GM21515 (cell line): ENCODE data around the gene FAM124A.
A peak's percentile ranks its signal among the peaks of the same experiment; 100 is the strongest.

Source experiments
- ATAC-seq: cut with Tn5 transposase; IDR thresholded peaks from one replicate; pipeline ENCODE4 v1.9.1; 2021; ENCODE audit not compliant: unreplicated experiment

FAM124A gene, protein sequence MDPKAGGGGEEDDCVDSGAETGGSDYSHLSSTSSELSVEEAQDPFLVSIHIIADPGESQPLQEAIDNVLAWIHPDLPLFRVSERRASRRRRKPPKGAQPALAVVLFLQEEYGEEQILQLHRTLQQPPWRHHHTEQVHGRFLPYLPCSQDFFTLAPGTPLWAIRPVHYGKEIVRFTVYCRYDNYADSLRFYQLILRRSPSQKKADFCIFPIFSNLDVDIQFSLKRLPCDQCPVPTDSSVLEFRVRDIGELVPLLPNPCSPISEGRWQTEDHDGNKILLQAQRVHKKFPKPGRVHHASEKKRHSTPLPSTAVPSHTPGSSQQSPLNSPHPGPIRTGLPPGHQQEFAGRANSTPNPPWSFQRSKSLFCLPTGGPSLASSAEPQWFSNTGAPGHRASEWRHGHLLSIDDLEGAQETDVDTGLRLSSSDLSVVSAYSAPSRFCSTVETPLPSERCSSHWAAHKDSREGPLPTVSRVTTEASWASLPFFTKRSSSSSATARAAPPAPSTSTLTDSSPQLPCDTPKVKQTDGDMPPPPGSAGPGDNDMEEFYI

DNA sequence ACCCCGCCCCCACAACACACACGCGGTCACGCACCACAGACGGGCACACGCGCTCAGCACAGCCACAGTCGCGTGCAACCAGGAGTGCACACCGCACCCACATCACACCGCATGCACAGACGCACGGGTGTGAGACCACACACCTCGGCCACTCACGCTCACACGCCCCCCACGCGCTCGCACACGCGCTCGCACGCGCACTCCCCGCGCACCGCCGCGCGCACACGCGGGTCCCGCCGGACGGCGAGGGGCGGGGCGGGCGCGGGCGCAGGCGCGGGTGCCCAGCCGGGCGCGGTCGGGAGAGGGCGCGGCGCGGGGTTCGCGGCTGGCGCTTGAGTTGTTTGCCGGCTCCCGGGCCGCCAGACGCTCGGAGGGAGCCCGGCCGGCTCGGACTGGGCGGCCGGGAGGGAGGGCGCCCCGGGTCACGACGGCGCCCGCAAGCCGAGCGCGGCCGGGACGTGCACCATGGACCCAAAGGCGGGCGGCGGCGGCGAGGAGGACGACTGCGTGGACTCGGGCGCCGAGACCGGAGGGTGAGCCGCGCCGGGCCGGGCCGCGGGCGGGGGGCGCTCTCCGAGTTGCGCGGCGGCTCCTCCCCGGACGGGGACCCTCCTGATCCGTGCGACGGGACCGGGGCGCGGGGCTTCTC lies at the start of gene FAM124A:
FAM124A (plus strand) TSS at position 362 of the 649 bp plus-strand sequence; CDS start at position 466, 104 bp downstream.
- peak; percentile 83 for ATAC-seq

DNA sequence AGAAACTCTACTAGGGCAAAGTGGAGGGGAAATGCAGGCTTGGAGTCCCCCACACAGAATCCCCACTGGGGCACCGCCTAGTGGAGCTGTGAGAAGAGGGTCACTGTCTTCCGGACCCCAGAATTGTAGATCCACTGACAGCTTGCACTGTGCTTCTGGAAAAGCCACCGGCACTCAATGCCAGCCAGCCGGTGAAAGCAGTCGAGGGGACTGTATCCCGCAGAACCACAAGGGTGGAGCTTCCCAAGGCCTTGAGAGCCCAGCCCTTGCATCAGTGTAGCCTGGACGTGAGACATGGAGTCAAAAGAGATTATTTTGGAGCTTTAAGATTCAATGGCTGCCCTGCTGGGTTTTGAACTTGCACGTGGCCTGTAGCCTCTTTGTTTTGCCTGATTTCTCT lies 47.2 kb upstream of the FAM124A start:
- no peak for ATAC-seq

DNA sequence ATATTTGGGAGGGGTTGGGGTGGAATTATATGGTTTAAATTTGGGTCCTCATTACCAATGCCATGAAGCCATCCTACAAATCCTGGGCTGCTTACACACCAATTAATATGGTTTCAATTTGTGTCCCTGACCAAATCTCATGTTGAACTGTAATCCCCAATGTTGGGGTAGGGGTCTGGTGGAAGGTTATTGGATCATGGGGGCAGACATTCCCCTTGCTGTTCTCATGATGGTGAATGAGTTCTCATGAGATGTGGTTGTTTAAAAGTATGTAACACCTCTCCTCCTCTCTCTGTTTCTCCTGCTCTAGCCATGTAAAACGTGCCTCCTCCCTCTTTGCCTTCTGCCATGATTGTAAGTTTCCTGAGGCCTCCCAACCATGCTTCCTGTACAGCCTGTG lies 46.6 kb upstream of the FAM124A start:
- no peak for ATAC-seq

DNA sequence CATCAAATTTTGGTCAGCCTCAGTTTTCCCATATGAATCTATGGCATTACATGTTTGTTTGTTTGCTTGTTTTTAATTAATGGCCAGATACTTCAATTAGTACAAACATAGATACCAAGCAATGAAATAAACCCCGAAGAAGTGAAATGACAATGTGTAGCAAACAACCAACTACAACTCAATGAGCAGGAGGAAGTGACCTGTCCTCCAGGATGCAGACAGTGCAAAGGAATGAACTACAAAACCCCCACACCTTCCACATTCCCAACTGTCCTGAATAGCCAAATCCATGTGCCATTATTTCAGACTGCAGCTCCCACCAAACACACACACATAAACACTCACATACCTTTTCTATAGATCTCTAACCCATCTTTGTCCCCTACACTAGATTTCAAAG lies 45.0 kb upstream of the FAM124A start:
- no peak for ATAC-seq

DNA sequence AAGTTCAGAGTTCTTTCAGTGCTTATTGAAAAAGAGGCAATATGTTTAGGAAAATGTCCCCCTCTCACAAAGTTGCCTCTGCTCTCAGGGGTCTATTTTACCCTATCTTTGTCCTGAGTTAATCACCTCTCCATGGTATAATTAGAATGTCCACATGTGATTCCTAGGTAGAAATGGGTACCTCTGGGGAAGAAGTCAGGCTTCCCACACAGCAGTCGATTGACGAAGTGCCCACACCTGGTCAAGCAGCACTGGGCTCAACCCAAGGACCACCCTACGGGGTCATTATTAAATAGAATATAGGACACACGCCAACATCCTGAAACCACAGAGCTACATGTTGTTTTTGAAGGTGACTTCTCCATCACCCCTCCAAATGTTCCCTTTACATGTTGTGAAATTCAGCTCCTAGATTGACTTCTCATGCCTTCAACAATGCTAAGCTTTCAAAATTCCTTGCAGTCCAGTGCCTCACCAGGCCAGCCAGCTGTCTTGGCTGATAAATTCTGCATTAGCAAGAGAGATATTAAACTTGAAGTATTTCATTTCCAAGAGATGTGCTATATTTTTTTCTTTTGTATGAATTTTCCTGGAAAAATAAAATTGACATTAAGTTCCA lies 43.6 kb upstream of the FAM124A start:
- no peak for ATAC-seq

DNA sequence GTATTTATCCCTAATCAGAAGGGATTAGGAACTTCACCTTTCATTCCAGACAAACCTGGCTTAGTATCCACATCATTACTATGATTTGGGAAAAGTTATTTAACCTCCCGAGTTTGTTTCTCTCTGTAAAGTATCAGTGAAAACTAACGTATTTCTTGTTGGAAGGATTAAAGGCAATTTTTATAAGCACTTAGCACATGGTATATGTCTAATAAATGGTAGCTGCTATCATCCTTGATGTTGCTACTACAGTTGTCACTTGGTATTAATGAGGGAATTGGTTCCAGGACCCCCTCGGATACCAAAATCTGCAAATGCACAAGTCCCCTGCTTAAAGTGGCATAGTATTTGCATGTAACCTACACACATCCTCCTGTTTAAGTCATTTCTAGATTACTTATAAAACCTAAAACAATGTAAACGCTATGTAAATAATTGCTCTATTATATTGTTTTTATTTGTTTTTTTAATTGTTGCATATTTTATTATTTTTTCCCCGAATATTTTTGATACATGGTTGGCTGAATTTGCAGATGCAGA lies 42.7 kb upstream of the FAM124A start:
- no peak for ATAC-seq

DNA sequence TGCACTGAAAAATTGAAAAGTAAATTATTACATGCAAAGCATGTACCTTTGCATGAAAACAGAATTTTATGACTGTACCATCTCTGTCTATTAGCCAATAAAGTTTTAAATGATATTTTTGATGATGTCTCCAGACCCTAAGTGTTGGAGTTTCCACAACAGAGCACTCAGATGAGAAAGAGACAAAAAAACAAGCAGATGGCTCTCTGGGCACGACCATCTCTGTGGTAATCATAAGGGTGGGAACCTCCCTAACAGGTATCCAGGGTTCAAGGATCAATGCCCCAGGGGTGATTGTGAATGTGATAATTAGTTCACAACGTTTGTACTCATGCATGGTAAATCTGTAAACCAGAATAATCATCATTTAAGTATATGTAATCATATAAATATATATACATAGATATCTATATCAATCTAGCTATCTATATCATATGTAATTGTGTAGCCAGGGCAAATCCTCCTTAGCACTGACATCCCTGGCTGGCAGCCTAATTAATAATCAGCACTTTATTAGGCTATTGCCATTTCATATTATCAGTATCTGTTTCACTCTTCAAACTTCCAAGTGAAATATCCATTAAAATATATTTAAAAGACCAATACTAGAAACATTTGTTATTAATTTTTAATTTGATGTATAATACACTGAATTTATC lies 41.2 kb upstream of the FAM124A start:
- no peak for ATAC-seq

DNA sequence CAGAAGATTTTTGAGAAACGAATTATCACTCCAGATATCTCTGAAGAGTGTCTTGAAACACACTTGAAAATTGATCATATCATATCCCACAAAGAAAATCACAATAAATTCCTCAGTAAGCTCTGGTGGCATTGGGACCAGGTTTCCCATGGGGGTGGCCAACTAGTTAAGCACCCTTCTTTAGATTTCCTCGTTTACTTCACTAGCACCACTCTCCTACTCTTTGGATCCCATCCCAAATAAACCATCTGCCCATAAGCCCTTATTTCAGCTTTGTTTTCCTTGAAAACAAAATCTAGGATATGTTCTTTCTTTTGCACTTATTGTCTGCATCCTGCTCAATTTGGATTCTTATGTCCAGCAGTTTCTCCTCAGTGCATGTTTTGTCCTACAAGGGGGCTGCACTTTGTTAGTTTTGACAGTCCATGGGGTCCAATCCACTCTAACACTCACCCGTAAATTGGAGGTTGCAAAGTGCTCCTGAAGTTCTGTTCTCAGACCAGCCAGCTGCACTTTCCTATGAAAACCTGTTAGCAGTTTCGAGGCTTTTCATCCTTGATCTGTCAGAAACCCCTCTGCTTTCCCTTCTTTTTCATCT lies 40.3 kb upstream of the FAM124A start:
- no peak for ATAC-seq

DNA sequence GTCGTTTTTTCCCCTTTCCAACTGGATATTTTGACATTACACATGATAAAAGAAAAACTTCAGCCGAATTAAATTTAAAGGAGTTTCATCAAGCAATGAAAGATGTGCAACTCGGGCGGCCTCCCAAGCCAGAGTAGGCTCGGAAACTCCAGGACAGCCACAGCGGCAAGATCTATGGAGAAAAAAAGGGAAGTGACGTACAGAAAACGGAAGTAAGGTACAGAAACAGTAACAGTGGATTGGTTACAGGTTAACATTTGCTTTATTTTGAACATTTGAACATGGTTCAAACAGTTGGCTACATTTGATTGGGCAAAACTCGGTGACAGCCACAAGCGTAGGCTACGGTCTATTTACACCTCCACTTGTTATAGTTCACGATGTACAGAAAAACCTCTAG lies 30.5 kb upstream of the FAM124A start:
- no peak for ATAC-seq

DNA sequence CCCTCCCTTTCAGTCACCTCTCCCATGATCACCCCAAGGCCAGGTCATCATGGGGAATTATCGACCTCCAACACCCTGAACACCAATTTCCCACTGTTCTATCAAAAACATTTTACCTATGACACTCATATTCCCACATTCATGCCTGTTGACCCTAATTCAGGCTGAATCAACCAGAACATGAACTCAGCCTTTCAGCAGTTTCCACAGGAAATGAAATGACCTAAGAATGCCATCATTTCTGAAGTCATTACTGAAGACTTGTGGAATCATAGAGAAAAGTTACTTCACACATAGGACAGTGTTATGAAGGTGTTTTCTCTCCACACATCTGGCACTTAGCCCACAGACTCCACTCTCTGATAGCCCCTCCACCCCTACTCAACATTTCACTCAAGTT lies 29.9 kb upstream of the FAM124A start:
- ATAC-seq, result no peak

DNA sequence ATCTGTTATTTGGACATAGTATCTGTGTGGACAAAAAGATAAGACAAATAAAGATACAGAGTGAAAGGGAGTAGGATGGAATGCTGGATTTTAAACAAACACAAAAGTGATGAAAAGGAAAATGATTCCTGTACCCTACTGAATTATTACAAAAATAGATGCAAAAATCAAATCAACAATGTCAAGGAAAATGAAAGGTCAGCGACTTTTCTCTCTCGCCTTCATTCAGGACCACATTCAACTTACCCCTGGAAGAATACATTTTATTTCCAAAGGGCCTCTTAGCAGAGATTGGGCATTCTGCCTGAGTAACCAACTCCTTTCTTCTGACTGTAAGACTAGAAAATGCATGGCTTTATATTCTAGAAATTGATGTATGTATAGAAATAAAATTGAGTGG lies 28.8 kb upstream of the FAM124A start:
- ATAC-seq, result no peak

DNA sequence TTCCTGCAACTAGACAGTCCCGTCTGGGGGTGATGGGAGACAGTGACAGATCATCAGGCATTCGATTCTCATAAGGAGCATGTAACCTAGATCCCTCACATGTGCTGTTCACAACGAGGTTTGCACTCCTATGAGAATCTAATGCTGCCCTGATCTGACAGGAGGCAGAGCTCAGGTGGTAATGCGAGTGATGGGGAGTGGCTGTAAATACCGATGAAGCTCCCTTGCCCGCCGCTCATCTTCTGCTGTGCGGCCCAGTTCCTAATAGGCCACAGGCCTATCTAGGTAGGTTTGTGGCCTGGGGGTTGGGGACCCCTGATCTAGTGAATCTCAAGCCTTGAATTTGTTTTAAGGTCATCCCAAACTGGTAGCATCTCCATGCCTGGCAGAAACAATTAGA lies 27.3 kb upstream of the FAM124A start:
- ATAC-seq, result no peak

DNA sequence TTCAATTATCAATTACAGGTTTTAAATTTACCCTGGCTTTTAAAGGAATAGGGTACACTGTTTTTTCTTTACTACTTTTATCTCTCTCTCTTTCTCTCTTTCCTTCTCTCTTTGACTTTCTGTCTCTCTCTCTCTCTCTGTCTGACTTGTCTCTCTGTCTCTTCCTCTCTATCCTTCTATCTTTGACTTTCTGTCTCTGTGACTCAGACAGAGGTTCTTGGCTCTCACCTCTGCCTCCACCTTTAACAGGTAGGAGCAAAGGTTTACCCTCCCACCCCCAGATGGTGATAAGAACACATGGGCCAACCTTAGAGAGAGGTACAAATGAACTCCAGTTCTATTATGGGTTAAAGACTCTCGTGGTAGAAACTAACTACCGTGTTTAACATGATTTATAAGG lies 20.3 kb upstream of the FAM124A start:
- ATAC-seq, result no peak

DNA sequence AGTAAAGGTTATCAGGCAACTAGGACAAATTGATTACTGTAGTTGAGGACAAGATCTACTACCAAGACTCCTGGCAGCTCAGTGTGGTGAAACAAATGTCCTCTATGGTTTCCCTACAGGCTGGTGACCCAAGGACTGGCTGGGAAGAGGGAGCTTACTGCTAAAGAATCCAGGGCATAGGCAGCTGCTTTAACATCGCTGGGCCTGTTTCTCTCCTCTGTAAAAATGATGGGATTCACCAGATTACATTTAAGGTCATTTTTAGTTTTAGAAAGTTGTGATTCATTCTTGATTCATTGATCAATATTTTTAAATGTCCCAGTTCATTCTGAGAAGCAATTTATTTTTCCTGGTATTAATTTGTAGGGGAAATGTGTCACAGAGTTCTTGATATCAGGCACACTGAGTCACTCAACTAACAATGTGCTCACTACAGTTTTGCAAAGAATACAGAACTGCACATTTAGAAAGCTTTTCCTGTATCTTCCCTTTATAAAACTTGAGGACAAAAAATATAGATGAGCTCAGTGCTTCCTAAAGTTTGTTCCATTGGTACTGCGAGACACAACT lies 19.6 kb upstream of the FAM124A start:
- ATAC-seq, result no peak

DNA sequence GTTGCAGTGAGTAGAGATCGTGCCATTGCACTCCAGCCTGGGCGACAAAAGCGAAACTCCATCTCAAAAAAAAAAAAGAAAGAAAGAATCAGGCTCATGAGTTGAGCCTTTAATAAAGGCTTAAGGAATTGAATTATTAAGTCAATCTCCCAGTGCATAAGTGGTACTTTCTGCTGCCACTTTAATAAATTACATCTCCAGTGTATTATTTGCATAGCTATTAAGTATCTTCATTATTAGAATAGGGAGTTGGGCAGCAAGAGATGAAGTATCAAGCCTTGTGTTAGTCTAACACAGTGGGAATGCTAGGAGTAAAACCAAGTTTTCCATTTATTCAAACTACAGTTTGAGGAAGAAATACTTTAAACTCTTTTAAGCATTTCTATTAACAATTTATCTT lies 15.6 kb upstream of the FAM124A start:
- no peak for ATAC-seq

DNA sequence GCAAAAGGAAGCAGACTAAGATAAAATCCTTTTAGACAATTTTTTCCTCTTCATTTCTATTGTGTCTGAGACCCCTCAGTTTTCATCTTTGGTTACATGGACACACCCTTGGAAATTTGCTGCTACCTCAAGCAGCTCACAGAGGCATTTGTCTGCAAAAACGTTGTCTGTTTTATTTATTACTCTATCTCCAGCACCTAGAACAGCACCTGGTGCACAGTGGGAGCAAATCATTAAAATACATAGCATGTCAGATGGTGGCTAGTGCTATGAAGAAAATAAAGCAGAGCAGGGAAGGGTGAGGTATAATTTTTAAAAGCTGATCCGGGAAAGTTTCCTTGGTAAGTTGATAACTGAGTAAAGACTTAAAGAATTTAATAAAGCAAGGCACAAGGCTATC lies 14.3 kb upstream of the FAM124A start:
- ATAC-seq, result no peak

DNA sequence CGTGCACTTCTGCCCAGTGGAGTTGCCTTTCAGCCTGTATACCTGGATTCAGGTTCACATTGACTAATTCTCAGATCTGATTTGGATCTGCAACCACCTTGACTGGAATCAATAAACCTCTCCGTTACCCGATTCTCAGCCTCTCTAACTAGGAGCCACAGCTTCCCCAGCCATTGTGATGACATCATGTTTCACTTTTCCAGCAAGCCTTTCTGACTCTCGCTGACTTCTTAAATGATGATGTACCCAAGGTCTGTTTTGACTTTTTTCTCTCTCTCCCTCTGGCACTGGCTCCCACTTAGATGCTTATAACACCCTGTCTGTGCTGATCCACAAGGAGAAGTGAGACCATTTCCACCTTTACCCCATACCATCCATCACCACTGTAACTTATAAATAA lies 13.5 kb upstream of the FAM124A start:
- no peak for ATAC-seq

DNA sequence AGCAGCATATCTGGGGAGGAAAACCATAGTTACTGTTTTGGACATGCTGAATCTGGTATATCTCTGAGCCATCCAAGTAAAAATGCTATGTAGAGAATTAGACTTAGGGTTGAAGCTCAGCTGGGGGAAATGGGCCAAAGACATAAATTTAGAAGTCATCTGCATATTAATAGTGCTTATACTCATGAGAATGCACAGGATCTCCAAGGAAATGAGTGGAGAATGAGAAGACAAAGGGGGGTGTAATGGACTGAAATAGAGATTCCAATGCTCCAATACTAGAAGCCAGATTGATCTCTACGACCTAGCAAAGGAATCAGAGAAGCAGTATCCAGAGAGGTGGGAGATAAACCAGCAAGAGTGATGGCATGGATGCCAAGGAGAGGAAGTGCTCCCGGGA lies 10.3 kb upstream of the FAM124A start:
- ATAC-seq, result no peak

DNA sequence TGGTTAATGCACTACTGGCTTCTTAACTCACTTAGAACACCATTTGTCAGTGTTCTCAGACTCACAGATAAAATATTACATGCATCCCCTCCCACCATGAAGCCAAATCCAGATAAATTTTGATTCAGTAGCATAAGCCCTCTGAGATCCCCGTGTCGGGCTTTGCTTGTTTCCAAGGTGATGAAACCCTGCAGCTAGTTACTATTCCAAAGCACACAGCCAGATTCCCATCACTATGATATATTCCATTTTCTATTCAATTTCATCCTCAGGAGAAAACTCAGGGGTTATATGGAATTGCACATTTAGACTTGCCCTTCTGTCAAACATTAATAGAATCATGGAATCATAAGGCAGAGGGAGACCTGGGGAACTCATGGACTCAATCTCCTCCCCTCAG lies 9.4 kb upstream of the FAM124A start:
- no peak for ATAC-seq

DNA sequence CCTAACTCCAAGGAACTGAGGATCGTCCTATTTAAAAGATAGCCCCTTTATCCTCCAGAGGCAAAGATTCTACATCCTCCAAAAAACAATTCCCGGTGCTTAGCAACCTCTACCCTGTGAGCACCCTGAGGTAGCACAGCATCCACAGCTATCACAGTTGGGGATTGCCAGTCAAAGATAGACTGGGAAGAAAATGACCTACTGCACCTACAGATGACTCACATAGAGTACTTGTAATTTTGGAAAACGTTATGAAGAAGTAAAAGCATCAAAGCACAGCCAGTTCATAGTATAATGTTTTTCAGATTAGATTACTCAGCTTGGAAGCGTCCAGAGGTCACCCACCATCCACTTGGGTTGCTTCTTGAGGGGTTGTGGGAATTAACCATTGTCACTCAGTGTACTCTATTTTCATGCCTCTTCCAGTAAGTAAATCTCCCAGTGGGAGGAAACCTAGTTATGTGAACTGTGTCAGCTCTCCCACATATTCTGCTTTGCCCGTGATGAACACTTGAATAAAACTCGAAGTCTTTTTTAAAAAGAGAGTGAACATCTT lies 8.9 kb upstream of the FAM124A start:
- no peak for ATAC-seq
